Mesenchymal stem cell (in vitro differentiated cells and primary cell): ENCODE measurements around the gene MATCAP1.

Experiments
- DNase-seq: peaks from one replicate; pipeline ENCODE4 v3.0.0-alpha.2; 2013
- H2AFZ ChIP-seq: one replicate; pipeline ENCODE4 v1.6.1; 2013; ENCODE audit warnings: low read depth, mild to moderate bottlenecking, control low read depth, inconsistent platforms, low read length, moderate library complexity
- H2AK5ac ChIP-seq: 2 replicates; pipeline ENCODE4 v1.6.1; 2013; ENCODE audit warnings: low read length, moderate library complexity, mild to moderate bottlenecking, inconsistent platforms; ENCODE audit not compliant: severe bottlenecking
- H2BK120ac ChIP-seq: one replicate; pipeline ENCODE4 v1.6.1; 2013; ENCODE audit warnings: low read depth, mild to moderate bottlenecking, inconsistent platforms, low read length, moderate library complexity
- H2BK12ac ChIP-seq, 2 experiments: one replicate each; pipeline ENCODE4 v1.6.1; 2013; ENCODE audit warnings: inconsistent platforms in 2 of 2, low read length in 2 of 2, mild to moderate bottlenecking in 2 of 2, moderate library complexity in 2 of 2, control low read depth in 1 of 2
- H2BK15ac ChIP-seq: one replicate; pipeline ENCODE4 v1.6.1; 2013; ENCODE audit warnings: mild to moderate bottlenecking, low read depth, inconsistent platforms; ENCODE audit not compliant: poor library complexity, severe bottlenecking
- H2BK5ac ChIP-seq: 2 replicates; pipeline ENCODE4 v1.6.1; 2013; ENCODE audit warnings: low read depth, mild to moderate bottlenecking, low read length, control low read depth, inconsistent platforms; ENCODE audit not compliant: poor library complexity, severe bottlenecking
- H3K14ac ChIP-seq, 2 experiments: one replicate each; pipeline ENCODE4 v1.6.1; 2013; ENCODE audit warnings: inconsistent platforms in 2 of 2, low read length in 2 of 2, control low read depth in 1 of 2, mild to moderate bottlenecking in 1 of 2, moderate library complexity in 1 of 2
- H3K18ac ChIP-seq, 2 experiments: one replicate each; pipeline ENCODE4 v1.6.1; 2013; ENCODE audit warnings: inconsistent platforms in 2 of 2, low read length in 2 of 2, control low read depth in 1 of 2, low read depth in 1 of 2, mild to moderate bottlenecking in 1 of 2
- H3K23ac ChIP-seq, 2 experiments: one replicate each; pipeline ENCODE4 v1.6.1; 2013; ENCODE audit warnings: inconsistent platforms in 2 of 2, low read length in 2 of 2, mild to moderate bottlenecking in 2 of 2, moderate library complexity in 2 of 2, control low read depth in 1 of 2
- H3K27ac ChIP-seq: 2 replicates; pipeline ENCODE4 v1.5.1; 2013; ENCODE audit warnings: mild to moderate bottlenecking, moderate library complexity, low read length, control low read depth, inconsistent platforms; ENCODE audit not compliant: poor library complexity, severe bottlenecking
- H3K27me3 ChIP-seq, 2 experiments: 2 replicates each; pipeline versions ENCODE4 v1.6.1 to v1.7.0; 2013; ENCODE audit warnings: low read length in 2 of 2, mild to moderate bottlenecking in 2 of 2, moderate library complexity in 2 of 2, control low read depth in 1 of 2, inconsistent platforms in 1 of 2; ENCODE audit not compliant: control insufficient read depth in 1 of 2, insufficient read depth in 1 of 2
- H3K36me3 ChIP-seq, 2 experiments: 2 replicates each; pipeline versions ENCODE4 v1.6.1 to v1.7.0; 2013; ENCODE audit warnings: low read length in 2 of 2, control low read depth in 1 of 2, inconsistent platforms in 1 of 2, low read depth in 1 of 2, mild to moderate bottlenecking in 1 of 2; ENCODE audit not compliant: insufficient read depth in 2 of 2, control insufficient read depth in 1 of 2
- H3K4ac ChIP-seq, 2 experiments: one replicate each; pipeline ENCODE4 v1.6.1; 2013; ENCODE audit warnings: inconsistent platforms in 2 of 2, low read length in 2 of 2, mild to moderate bottlenecking in 2 of 2, moderate library complexity in 2 of 2, control low read depth in 1 of 2, low read depth in 1 of 2
- H3K4me1 ChIP-seq: 2 replicates; pipeline ENCODE4 v1.6.1; 2013; ENCODE audit warnings: low read depth, low read length, control low read depth; ENCODE audit not compliant: control insufficient read depth, insufficient read depth
- H3K4me2 ChIP-seq: 2 replicates; pipeline ENCODE4 v1.6.1; 2013; ENCODE audit warnings: low read length, mild to moderate bottlenecking, inconsistent platforms; ENCODE audit not compliant: poor library complexity, severe bottlenecking
- H3K4me3 ChIP-seq, 2 experiments: 2 replicates each; pipeline versions ENCODE4 v1.5.1 to v1.7.0; 2013; ENCODE audit warnings: low read length in 2 of 2, mild to moderate bottlenecking in 2 of 2, control low read depth in 1 of 2, low read depth in 1 of 2; ENCODE audit not compliant: insufficient read depth in 1 of 2
- H3K79me1 ChIP-seq: replicated peaks from 2 replicates; pipeline ENCODE4 v1.6.1; 2013; ENCODE audit warnings: mild to moderate bottlenecking, control low read depth, low read length, inconsistent platforms; ENCODE audit not compliant: poor library complexity, severe bottlenecking
- H3K9ac ChIP-seq: 2 replicates; pipeline ENCODE4 v1.7.0; 2013; ENCODE audit warnings: mild to moderate bottlenecking, low read length, moderate library complexity
- H3K9me3 ChIP-seq: 2 replicates; pipeline ENCODE4 v1.7.0; 2013; ENCODE audit warnings: mild to moderate bottlenecking, low read length; ENCODE audit not compliant: control insufficient read depth
- H4K8ac ChIP-seq: one replicate; pipeline ENCODE4 v1.6.1; 2013; ENCODE audit warnings: inconsistent platforms, mild to moderate bottlenecking, low read length, moderate library complexity
- H4K91ac ChIP-seq: one replicate; pipeline ENCODE4 v1.6.1; 2013; ENCODE audit warnings: mild to moderate bottlenecking, low read length, inconsistent platforms
- WGBS: methylation state at CpG from one replicate; pipeline ENCODE4 v1.1.7; 2013; ENCODE audit warnings: mixed read lengths; 5-methylcytosine and 5-hydroxymethylcytosine counted together

MATCAP1 gene

GRCh38 chr16:67169011-67169451 is 14.7 kb downstream of the MATCAP1 start:
- no peaks in the 10 kb centered on the region for H3K9me3 ChIP-seq
- H2BK15ac ChIP-seq, result no peak overlapping the region
- H2BK120ac ChIP-seq, result peak overlapping the region; percentile 64
- H3K4me3 ChIP-seq, result peak overlapping the region; percentile 30 to 76
- peak overlapping the region in 1 of 2 experiments; percentile 48 for H3K18ac ChIP-seq
- H4K91ac ChIP-seq, result peak overlapping the region; percentile 47
- no peak overlapping the region for H2BK5ac ChIP-seq
- no peak overlapping the region for H3K27ac ChIP-seq
- peak overlapping the region; percentile 27 for H2AK5ac ChIP-seq
- peak overlapping the region; percentile 63 to 66 for H3K4ac ChIP-seq
- WGBS, result 41% methylated on average over 9 of the region's 9 CpGs
- H3K14ac ChIP-seq, result peak overlapping the region in 1 of 2 experiments; percentile 75
- peak overlapping the region; percentile 74 for H4K8ac ChIP-seq
- H3K36me3 ChIP-seq, result peaks cover 0 to 3% of the 10 kb centered on the region in 2 experiments
- H3K4me2 ChIP-seq, result no peak overlapping the region
- H3K23ac ChIP-seq, result peak overlapping the region in 1 of 2 experiments; percentile 79
- H3K9ac ChIP-seq, result peak overlapping the region; percentile 85
- H2BK12ac ChIP-seq, result peak overlapping the region in 1 of 2 experiments; percentile 81
- H3K4me1 ChIP-seq, result peaks cover 44% of the 10 kb centered on the region
- peaks cover 6% of the 10 kb centered on the region for H3K79me1 ChIP-seq
- no peak for DNase-seq
- no peak overlapping the region for H2AFZ ChIP-seq
- peaks cover 18 to 48% of the 10 kb centered on the region in 2 experiments for H3K27me3 ChIP-seq

DNA sequence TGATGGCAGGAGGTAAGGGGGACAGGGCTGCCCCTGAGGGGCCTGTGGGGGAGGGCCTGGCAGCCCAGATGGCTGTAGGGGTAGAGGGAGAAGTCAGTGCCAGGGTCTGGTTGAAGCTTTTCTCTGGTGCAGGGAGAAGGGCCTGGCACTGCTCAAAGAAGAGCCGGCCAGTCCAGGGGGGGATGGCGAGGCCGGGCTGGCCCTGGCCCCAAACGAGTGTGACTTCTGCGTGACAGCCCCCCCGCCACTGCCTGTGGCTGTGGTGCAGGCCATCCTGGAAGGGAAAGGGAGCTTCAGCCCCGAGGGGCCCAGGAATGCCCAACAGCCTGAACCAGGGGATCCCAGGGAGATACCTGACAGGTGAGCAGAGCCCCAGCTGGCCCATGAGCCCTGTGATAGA is 16.2 kb downstream of the MATCAP1 start:
- H3K14ac ChIP-seq, result no peak overlapping the region
- H2BK12ac ChIP-seq, result no peak overlapping the region
- H3K18ac ChIP-seq, result no peak overlapping the region
- peaks cover 4% of the 10 kb centered on the region for H3K79me1 ChIP-seq
- H3K9ac ChIP-seq, result no peak overlapping the region
- no peak overlapping the region for H2BK5ac ChIP-seq
- H3K27me3 ChIP-seq, result peaks cover 20 to 60% of the 10 kb centered on the region in 2 experiments
- H3K27ac ChIP-seq, result no peak overlapping the region
- no peak overlapping the region for H2BK120ac ChIP-seq
- no peak overlapping the region for H2BK15ac ChIP-seq
- no peak overlapping the region for H3K23ac ChIP-seq
- H4K91ac ChIP-seq, result peak overlapping the region; percentile 3
- no peak overlapping the region for H3K4me3 ChIP-seq
- H3K4ac ChIP-seq, result no peak overlapping the region
- H3K36me3 ChIP-seq, result peaks cover 0 to 7% of the 10 kb centered on the region in 2 experiments
- no peak overlapping the region for H2AFZ ChIP-seq
- no peaks in the 10 kb centered on the region for H3K9me3 ChIP-seq
- peak overlapping the region; percentile 45 for H2AK5ac ChIP-seq
- H4K8ac ChIP-seq, result no peak overlapping the region
- WGBS, result 82% methylated on average over 7 of the region's 7 CpGs
- no peak overlapping the region for H3K4me2 ChIP-seq
- DNase-seq, result no peak
- peaks cover 49% of the 10 kb centered on the region for H3K4me1 ChIP-seq

- Histone ChIP-seq H3K18ac (no peak overlapping the region), H3K36me3 (peaks cover 0 to 7% of the 10 kb centered on the region in 2 experiments), H2BK15ac (no peak overlapping the region), H2BK12ac (no peak overlapping the region), H2BK5ac (no peak overlapping the region), H2AK5ac (no peak overlapping the region), H4K91ac (no peak overlapping the region), H4K8ac (peak overlapping the region; percentile 42), H3K4me2 (no peak overlapping the region), H2BK120ac (no peak overlapping the region), H3K23ac (no peak overlapping the region), H3K9me3 (no peaks in the 10 kb centered on the region), H3K27me3 (peaks cover 21 to 64% of the 10 kb centered on the region in 2 experiments), H2AFZ (no peak overlapping the region), H3K14ac (no peak overlapping the region), H3K4me3 (no peak overlapping the region), H3K79me1 (peaks cover 4% of the 10 kb centered on the region), H3K27ac (no peak overlapping the region), H3K9ac (no peak overlapping the region), H3K4ac (no peak overlapping the region), H3K4me1 (peaks cover 52% of the 10 kb centered on the region)
- 54% methylated on average over 5 of the region's 5 CpGs for WGBS
- no peak for DNase-seq
Observed at GRCh38 chr16:67166598-67167168, 17.1 kb downstream of the MATCAP1 start.

GRCh38 chr16:67166110-67166547 is 17.6 kb downstream of the MATCAP1 start:
- no peak overlapping the region for H2BK15ac ChIP-seq
- H2BK5ac ChIP-seq, result no peak overlapping the region
- peak overlapping the region; percentile 70 for H4K91ac ChIP-seq
- no peak overlapping the region for H3K4me3 ChIP-seq
- H3K36me3 ChIP-seq, result peaks cover 0 to 7% of the 10 kb centered on the region in 2 experiments
- H4K8ac ChIP-seq, result peak overlapping the region; percentile 9
- H3K27me3 ChIP-seq, result peaks cover 21 to 68% of the 10 kb centered on the region in 2 experiments
- H3K18ac ChIP-seq, result no peak overlapping the region
- H2AFZ ChIP-seq, result no peak overlapping the region
- H3K4me1 ChIP-seq, result peaks cover 54% of the 10 kb centered on the region
- peaks cover 4% of the 10 kb centered on the region for H3K79me1 ChIP-seq
- H2BK12ac ChIP-seq, result no peak overlapping the region
- peak overlapping the region in 1 of 2 experiments; percentile 74 for H3K23ac ChIP-seq
- no peak overlapping the region for H2BK120ac ChIP-seq
- H3K4me2 ChIP-seq, result no peak overlapping the region
- no peak overlapping the region for H3K9ac ChIP-seq
- DNase-seq, result no peak
- H3K27ac ChIP-seq, result no peak overlapping the region
- H3K14ac ChIP-seq, result no peak overlapping the region
- H3K4ac ChIP-seq, result no peak overlapping the region
- H3K9me3 ChIP-seq, result no peaks in the 10 kb centered on the region
- WGBS, result 11% methylated on average over 15 of the region's 18 CpGs
- no peak overlapping the region for H2AK5ac ChIP-seq
